Liver (tissue), 9 donors: ENCODE results near the gene AHCY. TPM values are rescaled to one million over a fixed set of nuclear protein-coding genes. Genes with fewer than 3 reads are reported as not detected.

Source experiments
- DNase-seq: peaks from one replicate; pipeline ENCODE4 v3.0.0-alpha.2; 2017; ENCODE audit warnings: low spot score
- H3K27ac ChIP-seq, 2 donors: one replicate each; pipeline ENCODE4 v1.7.0; 2013; ENCODE audit warnings: inconsistent platforms in 2 of 2, low read length in 2 of 2, control low read depth in 1 of 2, low read depth in 1 of 2, mild to moderate bottlenecking in 1 of 2
- H3K27me3 ChIP-seq, 4 donors: one replicate each; pipeline versions ENCODE4 v1.6.1 to v1.7.0; 2013; ENCODE audit warnings: low read length in 3 of 4, inconsistent platforms in 1 of 4, mild to moderate bottlenecking in 1 of 4, moderate library complexity in 1 of 4; ENCODE audit not compliant: control insufficient read depth in 4 of 4, insufficient read depth in 4 of 4
- H3K36me3 ChIP-seq, 4 donors: one replicate each; pipeline versions ENCODE4 v1.6.1 to v1.7.0; 2013; ENCODE audit warnings: low read length in 3 of 4, mild to moderate bottlenecking in 3 of 4, low read depth in 1 of 4, moderate library complexity in 1 of 4; ENCODE audit not compliant: control insufficient read depth in 4 of 4, insufficient read depth in 3 of 4
- H3K4me1 ChIP-seq, 4 donors: one replicate each; pipeline versions ENCODE4 v1.6.1 to v1.7.0; 2013; ENCODE audit warnings: low read length in 3 of 4, mild to moderate bottlenecking in 3 of 4, moderate library complexity in 1 of 4; ENCODE audit not compliant: control insufficient read depth in 4 of 4, insufficient read depth in 4 of 4
- H3K4me3 ChIP-seq, 3 donors: one replicate each; pipeline versions ENCODE4 v1.6.1 to v1.7.0; 2013; ENCODE audit warnings: low read length in 3 of 3, control low read depth in 1 of 3, low read depth in 1 of 3, mild to moderate bottlenecking in 1 of 3
- H3K9ac ChIP-seq, 2 donors: one replicate each; pipeline ENCODE4 v1.7.0; 2013; ENCODE audit warnings: low read length in 2 of 2, mild to moderate bottlenecking in 2 of 2, moderate library complexity in 2 of 2, control low read depth in 1 of 2, low read depth in 1 of 2
- H3K9me3 ChIP-seq, 4 donors: one replicate each; pipeline versions ENCODE4 v1.6.1 to v1.7.0; 2013; ENCODE audit warnings: low read length in 3 of 4; ENCODE audit not compliant: control insufficient read depth in 4 of 4
- ATF3 ChIP-seq: IDR thresholded peaks from 2 replicates; pipeline ENCODE4 v1.6.1; 2016; ENCODE audit warnings: antibody characterized with exemption
- EGR1 ChIP-seq, 2 donors: IDR thresholded peaks; 2 replicates each; pipeline ENCODE4 v1.6.1; 2016 to 2018; ENCODE audit warnings: antibody characterized with exemption in 2 of 2, low read depth in 2 of 2
- FOXA1 ChIP-seq: IDR thresholded peaks from 2 replicates; pipeline ENCODE4 v1.6.1; 2016; ENCODE audit warnings: antibody characterized with exemption
- GABPA ChIP-seq, 2 donors: IDR thresholded peaks in 1 of 2; conservative IDR thresholded peaks in 1 of 2; 2 replicates each; pipeline ENCODE4 v1.6.1; 2016; ENCODE audit warnings: antibody characterized with exemption in 2 of 2, mild to moderate bottlenecking in 1 of 2, moderate library complexity in 1 of 2
- HNF4A ChIP-seq, 2 donors: conservative IDR thresholded peaks; 2 replicates each; pipeline ENCODE4 v1.6.1; 2016; ENCODE audit warnings: antibody characterized with exemption in 2 of 2, mild to moderate bottlenecking in 2 of 2
- HNF4G ChIP-seq: IDR thresholded peaks from 2 replicates; pipeline ENCODE4 v1.6.1; 2016; ENCODE audit warnings: antibody characterized with exemption
- JUND ChIP-seq, 2 donors: IDR thresholded peaks; 2 replicates each; pipeline ENCODE4 v1.6.1; 2016; ENCODE audit warnings: antibody characterized with exemption in 2 of 2
- NR2F2 ChIP-seq: IDR thresholded peaks from 2 replicates; pipeline ENCODE4 v1.6.1; 2016; ENCODE audit warnings: antibody characterized with exemption
- RAD21 ChIP-seq, 2 donors: IDR thresholded peaks; 2 replicates each; pipeline ENCODE4 v1.6.1; 2016; ENCODE audit warnings: antibody characterized with exemption in 2 of 2, mild to moderate bottlenecking in 2 of 2
- RXRA ChIP-seq, 2 donors: IDR thresholded peaks; 2 replicates each; pipeline ENCODE4 v1.6.1; 2017 to 2018; ENCODE audit warnings: antibody characterized with exemption in 2 of 2, mild to moderate bottlenecking in 1 of 2
- SP1 ChIP-seq: IDR thresholded peaks from 2 replicates; pipeline ENCODE4 v1.6.1; 2018; ENCODE audit warnings: antibody characterized with exemption, mild to moderate bottlenecking
- TAF1 ChIP-seq: conservative IDR thresholded peaks from 2 replicates; pipeline ENCODE4 v1.6.1; 2016; ENCODE audit warnings: antibody characterized with exemption, mild to moderate bottlenecking
- YY1 ChIP-seq: IDR thresholded peaks from 2 replicates; pipeline ENCODE4 v1.6.1; 2016; ENCODE audit warnings: antibody characterized with exemption, mild to moderate bottlenecking
- ZBTB33 ChIP-seq: IDR thresholded peaks from 2 replicates; pipeline ENCODE4 v1.6.1; 2016; ENCODE audit warnings: antibody characterized with exemption
- WGBS: extraction: QIAGEN DNeasy Blood & Tissue Kit; methylation state at CpG from one replicate; pipeline ENCODE4 v1.1.7; 2013; 5-methylcytosine and 5-hydroxymethylcytosine counted together
- polyA plus RNA-seq, 2 donors: library from polyadenylated mRNA; stranded (reverse) in 1 of 2; unstranded in 1 of 2; fragments of 200-250 nt in 1 of 2; fragments of >200 nt in 1 of 2; fragmentation: Nextera tagmentation in 1 of 2; extraction: Ambion mirVana in 1 of 2; gene quantifications; one replicate each; pipeline versions ENCODE4 v1.2.1 to v1.2.3, GENCODE V29; 2013 to 2015
- total RNA-seq, 2 donors: library from RNA; depleted of rRNA; stranded (reverse); fragments of >200 nt; gene quantifications; one replicate each; pipeline ENCODE4 v1.2.3, GENCODE V29; 2014
- TF ChIP-seq, protein P1 (sequence below): IDR thresholded peaks from 2 replicates; pipeline ENCODE4 v1.6.1; 2016; ENCODE audit warnings: antibody characterized with exemption
- TF ChIP-seq, protein P2 (sequence below): fragments of 150-350 bp; IDR thresholded peaks from 2 replicates; pipeline ENCODE4 v1.5.1; 2017; ENCODE audit warnings: improper control_type of control experiment, low read depth, low read length; ENCODE audit not compliant: missing input control
- TF ChIP-seq, protein P3 (sequence below): IDR thresholded peaks from 2 replicates; pipeline ENCODE4 v1.6.1; 2016; ENCODE audit warnings: antibody characterized with exemption, mild to moderate bottlenecking
- donor health status: healthy.
- donor health status: healthy.
- donor health status: healthy.
- donor health status: healthy.
- donor health status: healthy.

Gene AHCY
- total and polyA plus RNA-seq, 4 donors, result 56.0 to 138 (median 113) TPM

DNA sequence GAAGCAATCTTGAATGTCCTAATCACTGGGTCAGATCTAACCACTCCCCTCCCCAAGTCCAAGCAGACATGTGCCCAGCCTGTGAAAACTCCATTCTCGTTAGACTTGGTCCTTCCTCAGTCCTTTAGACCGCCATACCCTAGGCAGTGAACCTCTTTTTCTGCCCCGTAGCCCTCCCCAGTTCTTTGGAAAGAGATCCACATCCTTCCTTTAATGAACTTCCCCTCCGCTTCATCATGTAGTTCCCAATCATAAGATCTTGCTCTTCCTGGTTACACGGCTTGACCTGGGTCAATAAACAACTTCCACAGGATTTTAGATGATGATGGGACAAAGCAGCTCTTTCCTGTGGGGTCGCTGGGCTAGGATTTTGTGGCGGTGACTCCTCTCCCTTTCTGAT is 9.6 kb downstream of the AHCY start:
- no peak for DNase-seq
- 78% methylated on average over 7 of the region's 7 CpGs for WGBS
- Histone ChIP-seq H3K4me3 (no peak overlapping the region), H3K9ac (no peak overlapping the region), H3K27me3 (no peaks in the 10 kb centered on the region), H3K36me3 (peaks cover 14 to 55% (median 37%) of the 10 kb centered on the region in 4 donors), H3K27ac (no peak overlapping the region), H3K4me1 (peaks cover 2 to 8% (median 7%) of the 10 kb centered on the region in 4 donors), H3K9me3 (no peaks in the 10 kb centered on the region)
- TF ChIP-seq NR2F2 (no peak), FOXA1 (no peak), RXRA (IDR thresholded peaks at IDR 0.05) (no peak), EGR1 (IDR thresholded peaks at IDR 0.05; ENCODE audit: low read depth in 2 of 2) (no peak), ATF3 (no peak), HNF4G (no peak), JUND (IDR thresholded peaks at IDR 0.05) (no peak), GABPA (IDR thresholded peaks at IDR 0.05 in 1 of 2, conservative IDR thresholded peaks at IDR 0.05 in 1 of 2) (no peak)
- TF ChIP-seq, protein P1, sequence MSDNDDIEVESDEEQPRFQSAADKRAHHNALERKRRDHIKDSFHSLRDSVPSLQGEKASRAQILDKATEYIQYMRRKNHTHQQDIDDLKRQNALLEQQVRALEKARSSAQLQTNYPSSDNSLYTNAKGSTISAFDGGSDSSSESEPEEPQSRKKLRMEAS, result no peak

GRCh38 chr20:34293119-34293518 is 10.0 kb downstream of the AHCY start:
- 97% methylated on average over 5 of the region's 5 CpGs for WGBS
- H3K27me3 ChIP-seq, result no peaks in the 10 kb centered on the region
- no peak for DNase-seq
- H3K4me3 ChIP-seq, result no peak overlapping the region
- H3K9ac ChIP-seq, result no peak overlapping the region
- peaks cover 14 to 60% (median 40%) of the 10 kb centered on the region in 4 donors for H3K36me3 ChIP-seq
- no peak overlapping the region for H3K27ac ChIP-seq
- TF ChIP-seq HNF4A (conservative IDR thresholded peaks at IDR 0.05) (no peak), GABPA (IDR thresholded peaks at IDR 0.05 in 1 of 2, conservative IDR thresholded peaks at IDR 0.05 in 1 of 2) (no peak), ZBTB33 (no peak), FOXA1 (no peak), HNF4G (no peak), NR2F2 (no peak), TAF1 (no peak), JUND (IDR thresholded peaks at IDR 0.05) (no peak), SP1 (no peak), RAD21 (IDR thresholded peaks at IDR 0.05) (no peak), RXRA (IDR thresholded peaks at IDR 0.05) (no peak), YY1 (no peak), EGR1 (IDR thresholded peaks at IDR 0.05; ENCODE audit: low read depth in 2 of 2) (no peak)
- TF ChIP-seq, protein P1, result no peak
- TF ChIP-seq, protein P2, sequence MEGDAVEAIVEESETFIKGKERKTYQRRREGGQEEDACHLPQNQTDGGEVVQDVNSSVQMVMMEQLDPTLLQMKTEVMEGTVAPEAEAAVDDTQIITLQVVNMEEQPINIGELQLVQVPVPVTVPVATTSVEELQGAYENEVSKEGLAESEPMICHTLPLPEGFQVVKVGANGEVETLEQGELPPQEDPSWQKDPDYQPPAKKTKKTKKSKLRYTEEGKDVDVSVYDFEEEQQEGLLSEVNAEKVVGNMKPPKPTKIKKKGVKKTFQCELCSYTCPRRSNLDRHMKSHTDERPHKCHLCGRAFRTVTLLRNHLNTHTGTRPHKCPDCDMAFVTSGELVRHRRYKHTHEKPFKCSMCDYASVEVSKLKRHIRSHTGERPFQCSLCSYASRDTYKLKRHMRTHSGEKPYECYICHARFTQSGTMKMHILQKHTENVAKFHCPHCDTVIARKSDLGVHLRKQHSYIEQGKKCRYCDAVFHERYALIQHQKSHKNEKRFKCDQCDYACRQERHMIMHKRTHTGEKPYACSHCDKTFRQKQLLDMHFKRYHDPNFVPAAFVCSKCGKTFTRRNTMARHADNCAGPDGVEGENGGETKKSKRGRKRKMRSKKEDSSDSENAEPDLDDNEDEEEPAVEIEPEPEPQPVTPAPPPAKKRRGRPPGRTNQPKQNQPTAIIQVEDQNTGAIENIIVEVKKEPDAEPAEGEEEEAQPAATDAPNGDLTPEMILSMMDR, result no peak
- TF ChIP-seq, protein P3, sequence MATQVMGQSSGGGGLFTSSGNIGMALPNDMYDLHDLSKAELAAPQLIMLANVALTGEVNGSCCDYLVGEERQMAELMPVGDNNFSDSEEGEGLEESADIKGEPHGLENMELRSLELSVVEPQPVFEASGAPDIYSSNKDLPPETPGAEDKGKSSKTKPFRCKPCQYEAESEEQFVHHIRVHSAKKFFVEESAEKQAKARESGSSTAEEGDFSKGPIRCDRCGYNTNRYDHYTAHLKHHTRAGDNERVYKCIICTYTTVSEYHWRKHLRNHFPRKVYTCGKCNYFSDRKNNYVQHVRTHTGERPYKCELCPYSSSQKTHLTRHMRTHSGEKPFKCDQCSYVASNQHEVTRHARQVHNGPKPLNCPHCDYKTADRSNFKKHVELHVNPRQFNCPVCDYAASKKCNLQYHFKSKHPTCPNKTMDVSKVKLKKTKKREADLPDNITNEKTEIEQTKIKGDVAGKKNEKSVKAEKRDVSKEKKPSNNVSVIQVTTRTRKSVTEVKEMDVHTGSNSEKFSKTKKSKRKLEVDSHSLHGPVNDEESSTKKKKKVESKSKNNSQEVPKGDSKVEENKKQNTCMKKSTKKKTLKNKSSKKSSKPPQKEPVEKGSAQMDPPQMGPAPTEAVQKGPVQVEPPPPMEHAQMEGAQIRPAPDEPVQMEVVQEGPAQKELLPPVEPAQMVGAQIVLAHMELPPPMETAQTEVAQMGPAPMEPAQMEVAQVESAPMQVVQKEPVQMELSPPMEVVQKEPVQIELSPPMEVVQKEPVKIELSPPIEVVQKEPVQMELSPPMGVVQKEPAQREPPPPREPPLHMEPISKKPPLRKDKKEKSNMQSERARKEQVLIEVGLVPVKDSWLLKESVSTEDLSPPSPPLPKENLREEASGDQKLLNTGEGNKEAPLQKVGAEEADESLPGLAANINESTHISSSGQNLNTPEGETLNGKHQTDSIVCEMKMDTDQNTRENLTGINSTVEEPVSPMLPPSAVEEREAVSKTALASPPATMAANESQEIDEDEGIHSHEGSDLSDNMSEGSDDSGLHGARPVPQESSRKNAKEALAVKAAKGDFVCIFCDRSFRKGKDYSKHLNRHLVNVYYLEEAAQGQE, result no peak
- H3K9me3 ChIP-seq, result no peaks in the 10 kb centered on the region
- H3K4me1 ChIP-seq, result peaks cover 2 to 8% (median 7%) of the 10 kb centered on the region in 4 donors
